Limb (tissue), 2 donors: Measurements from ENCODE around the gene PCYOX1L.

Source experiments
- DNase-seq, 2 donors: peaks; one replicate each; pipeline ENCODE4 v3.0.0-alpha.2; 2016; ENCODE audit errors: extremely low spot score in 2 of 2

Gene PCYOX1L, protein sequence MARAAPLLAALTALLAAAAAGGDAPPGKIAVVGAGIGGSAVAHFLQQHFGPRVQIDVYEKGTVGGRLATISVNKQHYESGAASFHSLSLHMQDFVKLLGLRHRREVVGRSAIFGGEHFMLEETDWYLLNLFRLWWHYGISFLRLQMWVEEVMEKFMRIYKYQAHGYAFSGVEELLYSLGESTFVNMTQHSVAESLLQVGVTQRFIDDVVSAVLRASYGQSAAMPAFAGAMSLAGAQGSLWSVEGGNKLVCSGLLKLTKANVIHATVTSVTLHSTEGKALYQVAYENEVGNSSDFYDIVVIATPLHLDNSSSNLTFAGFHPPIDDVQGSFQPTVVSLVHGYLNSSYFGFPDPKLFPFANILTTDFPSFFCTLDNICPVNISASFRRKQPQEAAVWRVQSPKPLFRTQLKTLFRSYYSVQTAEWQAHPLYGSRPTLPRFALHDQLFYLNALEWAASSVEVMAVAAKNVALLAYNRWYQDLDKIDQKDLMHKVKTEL

GRCh38 chr5:149357370-149358293 lies at the start of gene PCYOX1L:
Gene PCYOX1L (plus strand): TSS chr5:149358046. CDS start chr5:149358069, 23 bp downstream.
- peak; percentile 96 to 98 for DNase-seq

GRCh38 chr5:149309354-149309753 lies 48.5 kb upstream of the PCYOX1L start:
- no peak for DNase-seq

GRCh38 chr5:149310488-149310887 lies 47.4 kb upstream of the PCYOX1L start:
- DNase-seq: no peak

- DNase-seq: no peak
Observed at GRCh38 chr5:149310947-149311658, 46.7 kb upstream of the PCYOX1L start.

DNA sequence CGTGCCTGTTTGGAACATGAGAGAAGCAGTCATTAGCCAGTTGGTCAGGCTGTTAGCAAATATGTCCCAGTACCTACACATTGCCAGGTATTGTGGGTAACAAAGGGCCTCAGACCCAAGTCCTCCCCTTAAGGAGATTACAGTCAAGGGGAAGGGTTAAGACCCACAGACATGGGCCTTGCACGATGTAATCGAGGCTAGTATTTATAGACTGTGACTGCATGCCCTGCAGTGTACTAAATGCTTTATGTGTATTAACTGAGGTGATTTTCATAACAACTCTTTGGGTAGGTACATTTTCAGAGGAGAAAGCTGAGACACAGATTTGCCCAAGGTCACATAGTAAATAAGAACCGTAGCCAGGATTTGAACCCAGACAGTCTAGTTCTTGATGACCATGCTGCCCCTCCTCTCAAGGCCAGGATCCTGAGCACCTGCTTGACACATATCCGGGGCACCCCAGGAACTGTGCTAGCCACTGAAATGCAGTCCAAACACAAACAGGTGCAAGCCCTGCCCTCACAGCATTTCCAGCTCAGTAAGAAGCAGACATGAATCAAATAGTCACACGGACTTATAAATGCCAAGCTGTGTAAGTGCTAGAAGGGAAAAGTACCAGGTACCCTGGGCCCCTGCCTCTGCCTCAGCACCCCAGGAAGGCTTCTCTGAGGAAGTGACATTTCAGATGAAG lies 44.5 kb upstream of the PCYOX1L start:
- no peak for DNase-seq

DNA sequence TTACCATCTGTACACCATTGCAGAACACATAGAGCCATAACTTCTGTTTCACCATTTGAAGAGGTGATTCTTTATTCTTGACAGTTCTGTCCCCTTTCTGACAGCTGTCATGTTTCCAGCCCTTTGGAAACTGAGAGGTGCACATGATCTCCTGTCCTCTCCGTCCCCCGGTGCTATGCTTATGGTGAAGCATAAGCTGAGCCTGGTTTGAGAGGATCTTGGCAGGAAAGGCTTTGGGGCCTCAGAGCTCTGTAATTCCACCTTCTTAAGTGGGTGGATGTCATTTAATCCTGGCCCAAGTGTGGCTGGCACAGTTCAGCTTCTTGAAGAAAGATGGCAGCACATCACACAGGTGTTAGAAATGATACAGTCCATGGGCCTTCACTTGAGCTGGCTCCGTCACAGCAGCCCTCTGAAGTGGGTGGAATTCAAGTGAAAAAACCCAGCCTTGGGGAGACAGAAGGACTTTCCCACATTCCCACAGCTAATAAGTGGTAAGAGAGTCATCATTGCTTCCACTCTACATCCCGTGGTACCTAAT lies 43.2 kb upstream of the PCYOX1L start:
- no peak for DNase-seq

- DNase-seq: no peak
Observed at GRCh38 chr5:149315753-149316152, 42.1 kb upstream of the PCYOX1L start.

GRCh38 chr5:149317281-149318048 lies 40.4 kb upstream of the PCYOX1L start:
- DNase-seq: peak; percentile 56 to 68

DNA sequence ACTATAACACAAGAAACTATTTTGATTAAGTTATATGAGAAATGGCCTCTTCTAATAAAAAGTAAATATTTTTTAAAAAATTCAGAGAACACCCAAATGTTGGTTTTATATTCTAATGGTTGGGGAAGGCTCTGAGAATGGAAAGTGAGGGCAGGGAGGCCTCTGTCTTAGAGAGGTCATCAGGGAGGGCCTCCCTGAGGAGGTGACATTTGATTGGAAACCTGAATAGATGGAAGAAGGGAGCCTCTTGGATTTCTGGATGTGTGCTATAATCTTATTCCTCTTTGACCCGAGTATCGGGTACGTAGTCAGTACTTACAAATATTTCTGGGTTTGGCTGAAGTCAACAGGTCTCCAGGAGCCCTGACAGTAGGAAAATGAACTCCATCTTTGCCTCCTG lies 38.7 kb upstream of the PCYOX1L start:
- no peak for DNase-seq

DNA sequence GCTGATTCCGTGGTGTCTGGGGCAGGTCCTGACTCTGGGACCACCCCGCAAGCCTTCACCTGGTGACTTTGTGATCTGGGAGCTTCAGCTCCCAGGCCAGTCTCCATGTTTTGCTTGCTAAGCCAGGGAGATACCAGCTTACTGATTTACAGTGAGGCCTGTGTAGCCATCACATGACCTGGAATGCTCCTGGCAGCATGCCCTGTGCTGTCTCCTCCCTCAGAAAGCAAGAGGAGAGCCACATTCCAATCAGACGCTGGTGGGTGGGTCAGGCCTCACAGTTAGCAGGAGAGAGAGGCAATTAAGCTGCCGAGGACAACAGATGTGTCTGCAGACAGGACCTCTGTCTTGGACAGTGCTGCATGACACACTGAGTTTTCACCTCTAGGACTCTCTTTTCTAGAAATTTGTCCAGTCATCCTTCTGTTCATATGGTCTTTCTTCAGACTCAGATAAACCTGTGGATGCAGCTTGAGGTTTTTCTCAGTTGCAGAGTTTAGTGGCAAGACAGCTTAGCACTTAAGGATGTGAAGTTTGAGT lies 37.0 kb upstream of the PCYOX1L start:
- peak; percentile 83 to 86 for DNase-seq

DNA sequence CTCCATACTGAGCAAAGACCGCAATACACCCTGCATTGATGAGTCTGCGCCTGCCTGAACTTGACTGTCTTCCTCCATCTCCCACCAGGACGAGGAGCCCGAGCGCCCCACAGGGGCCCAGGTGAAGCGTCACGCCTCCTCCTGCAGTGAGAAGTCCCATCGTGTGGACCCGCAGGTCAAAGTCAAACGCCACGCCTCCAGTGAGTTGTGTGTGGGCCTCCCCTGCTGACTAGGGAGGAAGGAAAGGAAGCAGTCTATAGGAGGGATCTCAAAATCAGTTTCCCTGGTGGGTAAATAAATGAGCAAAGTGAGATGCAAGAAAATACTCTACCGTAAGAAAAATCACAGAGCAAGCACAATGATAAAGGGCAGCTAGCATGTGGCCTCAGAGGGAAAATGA lies 35.3 kb upstream of the PCYOX1L start:
- DNase-seq: no peak

DNA sequence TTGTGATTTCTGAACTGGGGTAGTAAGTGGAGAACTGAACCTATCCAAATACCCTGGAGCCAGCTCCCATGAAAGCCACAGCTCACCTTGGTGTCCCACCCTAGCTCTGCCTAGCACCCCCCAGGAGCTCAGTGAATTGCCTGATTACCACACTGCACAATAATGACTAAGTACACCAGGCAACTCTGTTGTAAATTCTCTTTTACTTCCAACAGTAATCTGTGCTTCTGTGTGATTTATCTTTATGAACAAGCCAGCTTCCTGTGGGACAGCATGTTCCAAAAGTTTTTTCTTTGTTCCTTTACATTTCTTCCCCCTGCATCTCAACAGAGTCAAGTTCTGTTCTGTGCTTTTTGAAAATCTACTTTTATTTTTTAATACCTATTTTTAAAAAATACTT lies 34.6 kb upstream of the PCYOX1L start:
- no peak for DNase-seq

- no peak for DNase-seq
Observed at GRCh38 chr5:149323621-149324205, 34.1 kb upstream of the PCYOX1L start.

GRCh38 chr5:149324641-149325040 lies 33.2 kb upstream of the PCYOX1L start:
- DNase-seq: no peak

DNA sequence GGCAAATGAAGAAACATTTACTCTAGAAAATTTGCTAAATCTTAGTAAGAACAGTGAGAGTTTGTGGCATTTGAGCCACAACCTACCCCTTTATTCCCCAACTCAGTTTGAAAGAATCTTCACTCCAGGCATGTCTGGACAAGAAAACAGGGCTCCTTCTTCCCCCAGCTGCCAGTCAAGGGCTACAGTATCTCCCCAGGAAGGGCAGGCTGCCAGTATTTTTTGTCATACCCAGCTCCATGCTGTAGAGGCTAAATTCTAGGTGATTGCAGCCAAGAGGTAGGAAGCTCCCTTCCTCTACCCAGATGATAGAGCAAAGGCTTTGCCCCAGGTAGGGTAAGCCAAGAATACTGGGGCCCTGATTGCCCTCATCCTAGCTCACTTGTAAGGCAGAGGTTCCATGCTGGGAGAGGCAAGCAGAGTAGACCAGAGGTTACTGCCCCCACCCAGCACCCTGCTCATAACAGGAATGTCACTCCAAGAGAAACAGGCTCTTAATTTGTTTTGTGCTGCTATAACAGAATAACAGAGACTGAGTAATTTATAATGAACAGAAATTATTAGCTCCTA lies 32.6 kb upstream of the PCYOX1L start:
- DNase-seq: no peak

DNA sequence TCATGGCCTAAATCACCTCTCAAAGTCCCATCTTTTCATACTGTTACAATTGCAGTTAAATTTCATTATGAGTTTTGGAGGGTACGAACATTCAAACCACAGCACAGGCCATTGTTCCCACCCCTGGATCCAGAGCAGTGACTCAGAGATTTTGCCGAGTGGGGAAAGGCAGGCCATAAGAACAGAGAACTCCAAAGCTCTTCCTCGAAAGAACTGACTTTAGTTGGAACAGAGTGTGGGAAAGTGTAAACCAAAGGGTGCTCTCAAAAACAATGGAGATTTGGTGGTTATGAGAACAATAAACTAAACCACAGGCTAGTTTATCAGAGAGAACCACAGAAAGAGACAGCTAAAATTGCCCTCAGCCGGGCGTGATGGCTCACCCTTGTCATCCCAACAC lies 32.0 kb upstream of the PCYOX1L start:
- no peak for DNase-seq

GRCh38 chr5:149326611-149327010 lies 31.2 kb upstream of the PCYOX1L start:
- DNase-seq: no peak

DNA sequence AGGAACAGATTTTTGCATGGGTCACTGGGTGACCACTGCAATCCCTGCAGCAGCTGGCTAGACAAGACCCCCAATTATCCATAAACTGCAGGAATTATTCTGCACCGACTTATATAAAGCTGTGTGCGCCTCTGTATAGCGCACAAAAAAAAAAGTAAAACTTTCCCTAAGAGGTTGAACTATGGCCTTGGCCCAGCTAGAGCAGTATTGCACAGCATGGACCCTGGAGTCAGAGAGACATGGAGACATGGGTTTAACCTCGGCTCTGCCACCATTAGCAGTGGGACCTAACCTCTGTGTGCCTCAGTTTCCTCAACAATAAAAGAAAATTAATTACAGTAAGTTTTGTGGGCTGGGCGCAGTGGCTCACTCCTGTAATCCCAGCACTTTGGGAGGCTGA lies 29.7 kb upstream of the PCYOX1L start:
- DNase-seq: no peak
